HG03060 (cell line): ENCODE results near the gene NEIL3.

Experiments used
- ATAC-seq: cut with Tn5 transposase; IDR thresholded peaks from one replicate; pipeline ENCODE4 v1.9.1; 2021; ENCODE audit warnings: low read depth, moderate number of reproducible peaks; ENCODE audit not compliant: unreplicated experiment

The NEIL3 gene

DNA sequence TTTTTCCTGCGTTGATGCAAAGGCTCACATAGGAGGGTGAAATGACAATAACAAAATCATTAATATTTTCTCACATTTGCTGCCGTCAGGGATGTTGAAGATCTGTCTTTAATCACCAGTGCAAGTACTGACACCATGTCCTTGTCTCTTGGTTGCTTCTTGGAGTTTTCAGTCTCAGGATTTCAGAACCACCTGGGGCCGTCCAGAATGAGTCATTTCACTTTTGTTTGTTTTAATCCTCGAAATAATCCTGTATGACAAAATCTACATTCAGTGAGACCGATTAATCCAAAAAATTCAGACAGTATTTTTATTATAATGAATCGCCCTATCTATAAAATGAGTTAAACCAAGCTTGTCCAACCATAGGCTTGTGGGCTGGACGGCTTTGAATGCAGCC is 47.2 kb downstream of the NEIL3 start:
- no peak for ATAC-seq

DNA sequence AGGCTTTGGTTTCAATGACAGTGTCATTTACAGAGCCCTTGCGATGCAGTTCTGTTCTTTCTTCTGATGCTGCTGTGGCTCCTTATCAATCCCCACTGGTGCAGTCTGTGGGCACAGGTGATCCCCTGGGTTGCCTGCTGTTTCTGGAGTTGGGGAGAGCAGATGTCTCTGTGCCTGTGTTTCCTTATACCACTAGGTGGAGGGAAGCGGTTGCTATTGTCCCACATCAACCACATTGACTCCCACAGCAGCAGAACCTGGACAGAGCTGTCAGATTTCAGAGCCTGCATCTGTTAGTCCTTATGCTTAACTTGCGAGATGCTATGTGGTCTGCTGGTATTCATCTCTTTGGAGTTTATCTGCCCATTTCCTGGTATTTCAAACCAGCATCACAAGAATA is 57.7 kb downstream of the NEIL3 start:
- ATAC-seq = no peak

DNA sequence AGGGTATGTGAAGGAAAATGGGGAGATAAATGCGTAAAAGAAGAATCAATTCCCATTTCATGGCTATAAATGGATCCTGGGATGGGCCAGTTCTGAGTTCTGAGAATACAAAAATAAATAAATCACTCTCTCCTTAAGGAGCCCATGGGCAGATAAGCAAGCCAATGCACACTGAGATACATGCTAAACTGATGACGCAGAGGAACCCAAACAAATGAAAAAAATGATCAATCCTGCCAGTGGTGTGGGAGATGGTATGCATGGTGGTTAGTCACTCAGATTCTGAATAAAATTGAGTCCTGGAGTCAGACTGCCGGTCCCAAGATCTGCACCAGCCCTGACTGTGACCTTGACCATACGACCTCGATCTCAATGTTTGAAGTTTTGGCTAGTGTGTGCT is 59.7 kb downstream of the NEIL3 start:
- no peak for ATAC-seq

GRCh38 chr4:177371461-177371860 is 61.8 kb downstream of the NEIL3 start:
- ATAC-seq = no peak

- ATAC-seq = no peak
Observed at GRCh38 chr4:177374966-177375365, 65.3 kb downstream of the NEIL3 start.

DNA sequence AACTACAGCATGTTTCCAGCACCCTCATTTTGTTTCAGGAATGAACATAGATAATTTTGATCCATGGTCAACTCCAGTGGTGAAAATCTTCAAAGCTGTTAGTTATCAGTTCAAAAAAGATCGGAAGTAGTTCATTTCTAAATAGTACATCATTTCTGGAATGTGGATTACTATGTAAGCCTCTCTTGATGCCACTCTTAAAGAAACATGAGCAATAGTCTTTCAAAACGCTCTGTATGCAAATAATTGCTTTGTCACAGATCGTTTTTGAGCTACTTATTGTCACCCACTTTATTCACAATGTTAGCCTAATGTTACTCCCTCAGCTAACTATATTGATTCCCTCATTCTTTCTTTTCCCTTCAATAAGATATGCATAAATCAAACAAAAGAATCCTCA is 65.7 kb downstream of the NEIL3 start:
- no peak for ATAC-seq

- ATAC-seq = no peak
Observed at GRCh38 chr4:177376024-177376423, 66.3 kb downstream of the NEIL3 start.

DNA sequence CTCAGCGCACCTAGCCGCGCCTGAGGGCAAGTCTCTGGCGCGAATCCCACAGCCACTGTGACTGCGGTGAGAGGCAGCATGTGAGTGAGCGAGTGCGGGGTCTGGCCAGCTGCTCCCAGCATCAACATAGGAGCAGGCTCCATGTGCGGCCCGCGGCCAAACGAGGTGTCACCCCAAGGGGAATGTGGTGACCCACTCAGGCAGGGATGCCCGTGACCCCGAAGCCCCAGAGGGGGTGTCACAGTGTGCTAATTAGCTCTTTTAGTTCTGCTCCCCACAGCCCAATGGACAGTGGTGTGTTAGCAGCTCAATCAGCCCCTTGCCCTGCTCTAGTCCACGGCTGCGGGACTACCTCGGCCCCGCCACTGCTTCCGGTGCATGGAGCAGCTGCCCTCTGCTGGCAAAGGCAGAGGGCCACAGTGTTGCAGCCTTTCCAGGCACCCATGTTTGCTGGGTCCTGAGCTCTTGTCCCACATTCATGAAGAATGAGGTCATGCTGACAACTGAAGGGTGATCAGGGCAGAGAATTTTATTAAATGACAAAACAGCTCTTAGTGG is 71.1 kb downstream of the NEIL3 start:
- ATAC-seq = no peak

GRCh38 chr4:177381762-177382310 is 72.2 kb downstream of the NEIL3 start:
- no peak for ATAC-seq

GRCh38 chr4:177384856-177385397 is 75.3 kb downstream of the NEIL3 start:
- ATAC-seq = no peak

- ATAC-seq = no peak
Observed at GRCh38 chr4:177385576-177386277, 76.1 kb downstream of the NEIL3 start.

- ATAC-seq = no peak
Observed at GRCh38 chr4:177386278-177386815, 76.7 kb downstream of the NEIL3 start.

DNA sequence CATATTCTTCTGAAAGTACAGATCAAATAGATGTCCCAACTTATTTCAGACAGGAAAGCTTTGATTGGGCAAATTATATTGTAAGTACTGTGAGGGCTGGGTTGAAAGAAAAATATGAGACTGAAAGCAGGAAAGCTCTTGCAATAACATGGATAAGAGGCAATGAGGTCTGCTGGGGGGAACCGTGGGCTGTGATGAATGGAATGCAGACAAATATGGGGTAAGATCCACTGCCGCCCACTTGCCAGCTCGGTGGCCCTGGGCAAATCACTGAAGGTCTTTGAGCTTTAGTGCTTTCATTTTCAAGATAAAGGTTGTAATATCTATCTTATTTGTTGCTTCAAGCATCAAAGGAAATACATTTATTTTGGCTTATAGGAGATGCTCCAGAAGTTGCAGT is 81.6 kb downstream of the NEIL3 start:
- ATAC-seq = no peak

GRCh38 chr4:177391953-177392352 is 82.3 kb downstream of the NEIL3 start:
- ATAC-seq = no peak

GRCh38 chr4:177393236-177393635 is 83.6 kb downstream of the NEIL3 start:
- no peak for ATAC-seq

DNA sequence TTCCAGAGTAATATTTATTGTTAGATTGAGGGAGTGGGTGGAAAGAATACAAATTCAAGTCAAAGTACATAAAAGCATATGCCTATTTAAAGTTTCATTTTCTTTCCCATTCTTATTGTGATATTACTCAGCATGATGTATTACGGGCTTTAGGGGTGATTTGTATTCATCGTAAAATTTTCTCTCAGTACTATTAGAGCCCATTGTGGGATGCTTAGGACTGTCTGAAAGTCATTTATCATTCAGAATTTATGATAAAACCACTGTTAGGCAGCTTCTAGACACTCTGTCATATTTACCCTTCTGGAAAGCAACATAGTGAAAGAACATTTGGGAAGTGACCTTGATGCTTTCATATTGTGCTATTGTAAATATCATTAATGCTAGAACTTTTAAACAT is 86.7 kb downstream of the NEIL3 start:
- ATAC-seq = no peak

DNA sequence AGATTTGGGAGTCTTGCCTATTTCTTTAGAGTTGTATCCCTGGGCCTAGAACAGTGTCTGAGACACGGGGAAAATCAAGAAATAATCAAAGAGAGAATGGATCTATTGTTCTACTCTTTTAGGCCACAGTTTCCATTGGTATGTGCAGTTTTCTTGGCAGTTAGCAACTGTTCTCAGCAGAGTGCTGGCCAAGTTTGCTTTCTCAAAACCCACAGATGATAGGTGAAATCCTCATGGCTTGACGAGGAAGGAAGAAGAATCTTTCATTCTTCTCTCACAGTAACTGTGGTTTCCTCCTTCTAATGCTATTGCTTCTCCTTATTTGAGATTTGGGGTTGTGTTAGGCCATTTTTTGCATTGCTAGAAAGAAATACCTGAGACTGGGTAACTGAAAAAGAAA is 90.4 kb downstream of the NEIL3 start:
- no peak for ATAC-seq

DNA sequence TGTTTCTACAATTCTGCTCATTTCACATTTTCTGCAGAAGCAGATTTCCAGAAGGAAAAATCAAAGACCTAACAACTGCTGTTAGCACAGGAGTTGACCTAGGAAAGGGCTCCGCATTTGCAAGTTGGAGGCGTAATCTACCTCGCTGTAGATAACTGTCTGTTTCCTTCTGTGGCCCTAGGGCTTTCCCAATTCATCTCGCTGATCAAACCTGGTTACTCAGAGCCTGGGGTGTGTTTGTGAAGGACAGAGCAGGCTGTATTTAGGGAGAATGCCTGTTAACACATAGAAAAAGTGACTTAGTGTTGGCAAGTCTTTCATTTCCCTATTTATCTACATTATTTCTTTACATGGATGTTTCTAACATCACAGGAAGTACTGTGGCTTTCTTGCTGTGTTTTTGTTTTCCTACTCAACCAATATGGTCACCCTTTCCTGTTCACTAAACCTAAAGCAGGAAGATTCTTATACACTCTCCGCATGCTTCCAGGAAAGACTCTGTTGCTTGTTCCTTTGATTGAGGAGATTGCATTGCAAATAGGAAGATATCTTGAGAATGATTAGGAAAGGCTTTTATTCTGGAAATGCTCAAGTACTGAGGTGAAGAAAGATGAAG is 92.1 kb downstream of the NEIL3 start:
- no peak for ATAC-seq

DNA sequence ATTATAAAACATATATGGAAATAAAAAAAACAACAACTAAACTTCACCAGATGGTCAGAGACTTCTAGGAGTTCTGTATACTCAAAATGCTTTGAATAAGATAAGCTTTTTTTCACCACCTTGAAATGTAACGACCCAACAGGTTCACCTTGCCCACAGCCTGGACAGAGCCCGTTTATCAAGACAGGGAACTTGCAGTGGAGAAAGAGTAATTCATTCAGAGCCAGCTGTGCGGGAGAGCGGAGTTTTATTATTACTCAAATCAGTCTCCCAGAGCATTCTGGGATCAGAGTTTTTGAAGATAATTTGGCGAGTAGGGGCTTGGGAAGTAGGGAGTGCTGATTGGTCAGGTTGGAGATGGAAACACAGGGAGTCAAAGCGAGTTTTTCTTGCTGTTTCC is 94.1 kb downstream of the NEIL3 start:
- no peak for ATAC-seq

- no peak for ATAC-seq
Observed at GRCh38 chr4:177404342-177404741, 94.7 kb downstream of the NEIL3 start.

- no peak for ATAC-seq
Observed at GRCh38 chr4:177404986-177405385, 95.3 kb downstream of the NEIL3 start.
